Stimulated activated CD8-positive, alpha-beta memory T cell treated with anti-CD3 and anti-CD28 coated beads, Interleukin-4, amount 100 ng/mL, for 4 hours (primary cell): ENCODE measurements around the gene FHL1.
"Not testable (repeated sequence)": the region's sequence is repeated elsewhere in the genome, so short reads cannot be mapped to it uniquely, and the experiment has no call there.

Source experiments
- DNase-seq, 2 donors: peaks; one replicate each; pipeline ENCODE4 v3.0.0-alpha.2; 2020; ENCODE audit warnings: low read depth in 2 of 2, low spot score in 1 of 2

Gene FHL1

DNA sequence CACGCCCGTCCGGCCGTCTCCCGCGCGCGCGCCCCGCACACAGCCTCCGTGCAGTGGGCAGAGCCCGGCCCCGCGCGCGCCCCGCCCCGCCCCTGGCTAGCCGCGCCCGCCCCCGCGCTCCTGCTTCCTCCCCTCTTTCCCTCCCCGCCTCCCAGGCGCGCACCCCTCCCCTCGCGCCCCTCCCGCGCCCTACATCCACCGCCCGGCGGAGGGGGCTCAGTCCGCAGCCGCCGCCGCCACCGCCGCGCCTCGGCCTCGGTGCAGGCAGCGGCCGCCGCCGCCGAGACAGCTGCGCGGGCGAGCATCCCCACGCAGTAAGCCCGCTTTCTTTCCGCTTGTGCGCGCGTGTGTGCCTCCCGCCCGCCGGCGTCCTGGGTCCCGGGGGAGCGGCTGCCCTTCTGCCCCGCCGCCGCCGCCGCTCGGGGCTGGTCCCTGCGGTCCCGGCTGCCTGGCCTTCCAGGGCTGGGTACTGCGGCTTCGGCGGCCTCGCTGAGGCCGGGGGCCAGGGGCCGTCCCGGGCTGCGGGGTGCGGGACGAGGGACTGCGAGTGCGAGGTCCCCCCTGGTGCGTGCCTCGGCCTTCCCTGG lies at the start of gene FHL1:
FHL1 (plus strand) TSS at position 219 of the 587 bp plus-strand sequence.
- DNase-seq, result no peak

GRCh38 chrX:136097871-136098805 lies 49.2 kb upstream of the FHL1 start:
- no peak for DNase-seq

DNA sequence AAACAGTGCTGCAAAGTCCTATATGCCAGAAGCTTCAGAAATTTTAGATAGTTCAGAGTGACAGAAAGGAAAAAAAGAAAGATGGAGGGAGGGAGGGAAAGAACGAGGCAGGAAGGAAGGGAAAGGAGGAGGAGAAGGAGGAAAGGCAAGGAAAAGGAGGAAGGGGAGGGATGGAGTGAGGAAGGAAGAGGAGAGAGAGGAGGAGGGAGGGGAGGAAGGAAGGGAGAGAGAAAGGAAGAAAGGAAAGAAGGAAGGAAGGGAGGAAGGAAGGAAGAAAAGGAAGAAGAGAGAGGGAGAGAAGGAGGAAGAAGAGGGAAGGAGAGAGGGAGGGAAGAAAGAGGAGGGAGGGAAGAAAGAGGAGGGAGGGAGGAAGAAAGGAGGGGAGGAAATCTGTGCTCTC lies 42.4 kb upstream of the FHL1 start:
- no peak for DNase-seq

DNA sequence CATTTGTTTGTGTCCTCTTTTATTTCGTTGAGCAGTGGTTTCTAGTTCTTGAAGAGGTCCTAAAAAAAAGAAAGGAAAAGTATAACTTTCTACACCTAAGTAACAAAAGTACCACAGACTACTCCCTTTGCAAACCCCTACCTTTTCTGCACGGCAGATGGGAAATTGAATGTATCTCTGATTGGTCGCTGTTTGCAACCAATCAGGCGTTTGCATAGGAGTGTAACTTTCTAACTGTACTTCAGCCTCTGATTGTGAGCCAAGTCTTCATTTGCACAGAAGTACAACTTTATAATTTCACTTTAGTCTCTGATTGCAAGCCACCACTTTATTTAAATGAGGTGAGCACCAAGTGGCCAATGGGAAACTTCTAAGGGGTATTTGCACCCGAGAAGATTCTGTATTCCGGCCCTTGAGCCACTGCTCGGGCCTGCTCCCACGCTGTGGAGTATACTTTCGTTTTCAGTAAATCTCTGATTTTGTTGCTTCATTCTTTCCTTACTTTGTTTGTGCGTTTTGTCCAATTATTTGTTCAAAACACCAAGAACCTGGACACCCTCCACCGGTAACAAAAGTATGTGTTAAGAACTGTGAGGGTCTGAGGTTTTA lies 40.3 kb upstream of the FHL1 start:
- no peak for DNase-seq

GRCh38 chrX:136108905-136109304 lies 38.4 kb upstream of the FHL1 start:
- not testable (repeated sequence) for DNase-seq

GRCh38 chrX:136112286-136112685 lies 35.0 kb upstream of the FHL1 start:
- DNase-seq, result no peak

GRCh38 chrX:136112778-136113177 lies 34.6 kb upstream of the FHL1 start:
- no peak for DNase-seq

GRCh38 chrX:136115126-136115903 lies 32.0 kb upstream of the FHL1 start:
- DNase-seq, result no peak

DNA sequence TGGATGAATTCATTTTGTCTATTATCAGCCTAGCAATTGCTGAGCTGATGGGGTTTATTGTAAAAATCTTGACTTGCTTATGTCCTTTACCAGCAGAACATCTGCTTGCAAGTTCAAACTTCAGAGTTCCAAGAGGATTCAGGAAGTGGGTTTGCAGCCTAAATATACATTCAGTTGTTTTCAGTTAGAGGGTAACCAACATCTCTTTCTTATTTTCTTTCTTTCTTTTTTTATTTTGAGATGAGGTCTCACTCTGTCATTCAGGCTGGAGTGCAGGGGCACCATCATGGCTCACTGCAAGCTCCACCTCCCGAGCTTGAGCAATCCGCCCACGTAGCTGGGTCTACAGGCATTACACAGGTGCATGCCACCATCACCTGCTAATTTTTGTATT lies 31.4 kb upstream of the FHL1 start:
- DNase-seq, result no peak

GRCh38 chrX:136121788-136122187 lies 25.5 kb upstream of the FHL1 start:
- DNase-seq, result no peak

DNA sequence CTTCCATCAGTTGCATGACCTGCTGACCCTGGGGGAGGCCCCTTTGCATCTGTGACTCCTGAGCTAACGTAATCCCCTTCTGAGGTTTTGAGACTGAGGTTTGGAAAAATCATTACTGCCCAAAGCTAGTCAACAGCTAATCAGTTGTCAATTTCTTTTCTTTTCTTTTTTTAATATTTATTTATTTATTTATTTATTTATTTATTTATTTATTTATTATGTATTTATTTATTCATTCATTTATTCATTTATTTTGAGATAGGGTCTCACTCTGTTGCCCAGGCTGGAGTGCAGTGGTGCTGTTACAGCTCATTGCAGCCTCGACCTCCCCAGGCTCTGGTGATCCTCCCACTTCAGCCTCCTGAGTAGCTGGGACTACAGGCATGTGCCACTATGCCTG lies 25.1 kb upstream of the FHL1 start:
- no peak for DNase-seq

DNA sequence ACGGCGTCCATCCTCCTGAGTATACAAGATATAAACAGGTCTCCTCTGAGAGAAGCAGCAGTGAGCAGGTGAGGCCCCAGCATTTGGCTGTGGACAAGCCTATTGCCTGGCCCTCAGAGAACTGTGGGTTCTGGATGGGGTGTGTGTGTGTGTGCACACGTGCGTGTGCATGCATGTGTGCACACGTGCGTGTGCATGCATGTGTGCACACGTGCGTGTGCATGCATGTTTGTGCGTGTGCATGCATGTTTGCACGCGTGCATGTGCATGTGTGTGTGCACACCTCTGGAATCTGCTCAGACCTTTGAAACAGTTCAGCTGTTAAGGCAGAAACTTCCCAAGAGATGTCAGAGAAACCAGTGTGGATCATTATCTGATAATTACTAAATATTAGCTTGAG lies 22.2 kb upstream of the FHL1 start:
- no peak for DNase-seq

GRCh38 chrX:136126371-136126770 lies 21.0 kb upstream of the FHL1 start:
- no peak for DNase-seq

DNA sequence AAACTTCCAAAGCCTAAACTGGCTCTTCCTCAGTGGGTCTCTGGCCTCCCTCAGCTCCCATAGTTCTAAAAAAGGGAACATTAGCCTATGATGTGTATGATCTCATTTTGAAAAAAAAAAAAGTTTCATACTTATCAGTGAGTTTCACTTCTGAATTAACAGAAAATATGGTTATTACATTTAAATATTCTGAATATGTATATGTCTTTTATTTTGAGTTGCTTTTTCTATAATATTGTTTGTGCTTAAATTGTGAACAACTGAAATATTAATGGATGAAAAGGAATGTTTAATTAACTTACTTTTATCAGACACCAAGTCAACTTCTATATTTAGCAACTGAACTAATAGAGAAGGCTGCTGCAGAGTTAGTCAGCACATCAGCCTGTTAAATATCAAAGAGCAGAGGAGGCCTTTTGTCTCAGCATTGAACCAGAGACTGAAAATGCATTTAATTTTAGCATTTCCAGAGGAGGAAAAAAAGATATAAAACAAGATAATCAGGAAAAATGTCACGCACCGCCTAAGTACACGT lies 20.4 kb upstream of the FHL1 start:
- DNase-seq, result no peak

DNA sequence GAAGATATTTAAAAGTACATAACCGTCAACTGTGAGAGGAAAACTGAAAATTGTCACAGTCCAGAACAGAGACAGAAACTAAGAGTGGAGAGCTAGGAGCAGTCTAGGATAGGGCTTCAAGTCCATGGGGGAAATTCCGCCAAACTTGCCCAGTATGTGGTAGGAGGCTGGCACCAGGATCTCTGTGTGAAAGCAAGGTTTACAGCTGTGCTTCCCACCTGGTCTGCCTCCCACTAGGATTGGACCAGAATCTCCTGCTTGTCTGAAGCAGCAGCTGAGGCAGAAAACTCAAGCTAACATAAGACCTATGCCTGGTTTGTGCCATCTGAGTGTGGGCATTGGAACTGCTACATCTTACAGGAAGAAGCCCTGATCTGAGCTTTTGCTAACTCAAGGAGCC lies 18.6 kb upstream of the FHL1 start:
- DNase-seq, result no peak

- no peak for DNase-seq
These were observed 16.2 kb upstream of the FHL1 start for GRCh38 chrX:136130931-136131833.

DNA sequence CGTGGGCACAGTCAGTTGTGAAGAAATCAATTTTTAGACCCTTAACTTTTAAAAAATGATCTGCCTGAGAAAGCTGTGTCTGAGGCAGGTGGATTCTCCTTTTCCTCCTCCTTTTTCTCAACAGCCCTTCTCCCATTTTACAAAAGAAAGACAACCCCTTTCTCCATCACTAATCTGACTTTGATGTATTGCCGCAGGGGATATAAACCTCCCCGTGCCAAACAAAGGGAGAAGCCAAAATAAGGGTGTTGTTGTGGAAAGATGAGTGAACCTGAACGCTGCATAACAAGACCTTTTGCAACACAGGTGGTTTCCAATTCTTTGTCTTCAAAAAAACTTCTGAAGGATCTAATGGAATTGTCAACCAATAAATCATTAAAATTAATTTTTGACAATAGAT lies 8.4 kb upstream of the FHL1 start:
- DNase-seq, result no peak

DNA sequence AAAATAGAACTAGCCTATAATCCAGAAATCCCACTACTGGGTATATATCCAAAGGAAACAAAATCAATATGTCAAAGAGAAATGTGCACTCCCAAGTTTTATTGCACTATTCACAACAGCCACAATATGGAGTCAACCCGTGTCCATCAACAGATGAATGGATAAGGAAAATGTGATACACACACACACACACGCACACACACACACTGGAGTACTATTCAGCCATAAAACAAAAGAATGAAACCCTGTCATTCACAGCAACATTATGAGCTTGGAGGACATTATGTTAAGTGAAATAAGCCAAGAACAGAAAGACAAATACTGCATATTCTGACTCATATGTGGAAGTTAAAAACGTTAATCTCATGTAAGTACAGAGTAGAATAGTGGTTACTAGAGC lies 5.8 kb upstream of the FHL1 start:
- DNase-seq, result no peak

DNA sequence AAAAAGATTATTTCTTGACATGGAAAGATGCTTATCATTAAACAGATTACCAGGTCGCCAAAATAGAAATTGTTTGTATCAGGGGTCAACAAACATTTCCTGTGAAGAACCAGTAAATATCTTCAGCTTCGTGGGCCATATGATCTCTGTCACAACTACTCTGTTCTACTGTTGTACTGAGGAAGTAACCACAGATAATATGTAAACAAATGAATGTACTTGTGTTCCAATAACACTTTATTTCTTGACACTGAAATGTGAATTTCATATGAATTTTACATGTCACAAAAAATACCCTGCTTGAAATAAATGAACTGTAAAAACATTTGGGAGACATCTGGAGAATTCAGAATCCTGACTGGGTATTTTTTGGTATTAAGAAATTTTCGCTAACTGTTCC lies 4.7 kb upstream of the FHL1 start:
- DNase-seq, result no peak

- no peak for DNase-seq
These were observed 3.6 kb upstream of the FHL1 start for GRCh38 chrX:136143711-136144110.
